ENCODE measurements around the gene NCAM2.
A peak's percentile ranks its signal among the peaks of the same experiment; 100 is the strongest.
"Not testable (repeated sequence)": the region's sequence is repeated elsewhere in the genome, so short reads cannot be mapped to it uniquely, and the experiment has no call there.

Gene NCAM2

DNA sequence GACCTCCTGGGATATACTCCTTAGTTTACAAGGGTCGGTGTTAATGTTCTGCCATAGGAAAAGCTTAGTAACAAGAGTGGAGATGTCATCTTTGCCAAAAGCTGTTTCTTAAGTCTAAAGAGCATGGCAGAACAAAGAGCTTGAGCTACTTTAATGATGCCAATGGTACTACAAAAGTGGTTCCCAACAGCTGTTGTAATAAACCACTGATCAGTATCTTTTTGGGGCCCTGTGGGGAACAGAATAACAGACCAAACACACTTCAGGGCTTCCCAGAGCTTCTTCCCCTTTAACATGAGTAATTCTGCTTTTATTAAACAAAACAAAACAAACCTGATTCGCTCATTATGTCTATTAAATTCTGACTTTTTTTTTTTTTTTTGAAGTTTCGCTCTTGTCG is 116.3 kb downstream of the NCAM2 start:
- H3K9me3 Mint-ChIP-seq = no peaks in the 10 kb centered on the region

DNA sequence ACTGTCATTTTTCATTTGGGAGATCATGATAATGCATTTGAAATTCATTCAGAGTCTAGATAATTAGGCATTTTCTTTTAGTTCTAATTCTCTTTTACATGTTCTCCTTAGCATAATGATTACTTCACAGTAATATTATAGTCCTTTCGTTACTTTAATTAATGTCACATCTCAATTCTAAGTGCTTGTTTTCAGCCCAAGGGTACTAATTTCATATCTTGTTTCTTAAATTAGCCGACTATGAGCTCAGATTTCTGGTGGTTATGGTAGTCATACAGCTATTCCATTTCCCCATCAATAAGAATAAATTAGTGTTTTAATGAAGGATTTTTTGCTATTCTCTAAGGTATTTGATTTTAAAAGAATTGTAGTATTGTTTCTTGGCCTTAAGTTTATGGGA is 120.9 kb downstream of the NCAM2 start:
- Mint-ChIP-seq H3K27me3 (no peaks in the 10 kb centered on the region), H3K9me3 (no peaks in the 10 kb centered on the region), H3K4me1 (no peaks in the 10 kb centered on the region), H3K4me3 (no peak overlapping the region), H3K27ac (no peak overlapping the region)
- DNase-seq (no peak), ATAC-seq (no peak)

More for the DNA sequence above, 116.3 kb downstream of the NCAM2 start:
- Mint-ChIP-seq H3K27ac (no peak overlapping the region), H3K27me3 (no peaks in the 10 kb centered on the region), H3K4me3 (no peak overlapping the region), H3K4me1 (no peaks in the 10 kb centered on the region)
- no peak for DNase-seq
- no peak for ATAC-seq

DNA sequence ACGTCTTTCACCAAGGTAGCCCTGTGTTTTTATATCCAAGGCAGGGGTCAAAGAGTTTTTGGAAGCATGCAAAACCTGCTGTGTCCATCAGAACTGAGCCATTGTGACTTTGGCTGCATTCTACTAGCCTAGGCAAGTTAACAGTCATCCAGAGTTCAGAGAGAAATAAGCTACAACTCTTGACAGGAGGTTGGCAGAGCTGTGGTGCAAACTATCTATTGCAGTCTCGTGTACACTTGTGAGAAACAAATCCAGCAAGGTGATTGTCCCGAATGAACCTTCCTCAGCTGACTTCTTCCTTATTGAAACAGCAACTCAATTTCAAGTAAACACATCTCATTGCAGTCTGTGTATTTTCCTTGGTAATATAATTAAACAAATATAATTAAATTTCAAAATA is 124.5 kb downstream of the NCAM2 start:
- Mint-ChIP-seq H3K4me3 (no peak overlapping the region), H3K9me3 (no peaks in the 10 kb centered on the region), H3K27ac (no peak overlapping the region), H3K27me3 (no peaks in the 10 kb centered on the region), H3K4me1 (no peaks in the 10 kb centered on the region)
- DNase-seq (no peak), ATAC-seq (no peak)

- Mint-ChIP-seq H3K9me3 (no peaks in the 10 kb centered on the region), H3K27me3 (no peaks in the 10 kb centered on the region), H3K4me1 (no peaks in the 10 kb centered on the region), H3K4me3 (no peak overlapping the region), H3K27ac (peak overlapping the region in 1 of 2 donors; percentile 82)
- ATAC-seq (no peak), DNase-seq (no peak)
Measured at GRCh38 chr21:21132390-21132789, 134.2 kb downstream of the NCAM2 start.

GRCh38 chr21:21137986-21138385 is 139.8 kb downstream of the NCAM2 start:
- H3K27ac Mint-ChIP-seq = no peak overlapping the region
- DNase-seq (no peak), ATAC-seq (no peak)
- no peaks in the 10 kb centered on the region for H3K9me3 Mint-ChIP-seq
- H3K4me1 Mint-ChIP-seq = no peaks in the 10 kb centered on the region
- H3K27me3 Mint-ChIP-seq = no peaks in the 10 kb centered on the region
- H3K4me3 Mint-ChIP-seq = no peak overlapping the region

- DNase-seq = no peak
- no peaks in the 10 kb centered on the region for H3K4me1 Mint-ChIP-seq
- H3K27me3 Mint-ChIP-seq = no peaks in the 10 kb centered on the region
- ATAC-seq = no peak
- no peak overlapping the region for H3K4me3 Mint-ChIP-seq
- no peak overlapping the region for H3K27ac Mint-ChIP-seq
- no peaks in the 10 kb centered on the region for H3K9me3 Mint-ChIP-seq
Measured at GRCh38 chr21:21146587-21147373, 148.6 kb downstream of the NCAM2 start.

- Mint-ChIP-seq H3K9me3 (no peaks in the 10 kb centered on the region), H3K27me3 (no peaks in the 10 kb centered on the region), H3K4me1 (no peaks in the 10 kb centered on the region), H3K27ac (no peak overlapping the region), H3K4me3 (no peak overlapping the region)
- no peak for ATAC-seq
- DNase-seq = no peak
Measured at GRCh38 chr21:21147374-21147745, 149.2 kb downstream of the NCAM2 start.

- Mint-ChIP-seq H3K27me3 (no peaks in the 10 kb centered on the region), H3K4me1 (no peaks in the 10 kb centered on the region), H3K27ac (no peak overlapping the region), H3K9me3 (no peaks in the 10 kb centered on the region), H3K4me3 (no peak overlapping the region)
- ATAC-seq (no peak), DNase-seq (no peak)
Measured at GRCh38 chr21:21148009-21148408, 149.8 kb downstream of the NCAM2 start.

GRCh38 chr21:21148514-21148913 is 150.3 kb downstream of the NCAM2 start:
- no peaks in the 10 kb centered on the region for H3K9me3 Mint-ChIP-seq
- no peak for DNase-seq
- H3K4me3 Mint-ChIP-seq = no peak overlapping the region
- no peak overlapping the region for H3K27ac Mint-ChIP-seq
- no peak for ATAC-seq
- H3K27me3 Mint-ChIP-seq = no peaks in the 10 kb centered on the region
- no peaks in the 10 kb centered on the region for H3K4me1 Mint-ChIP-seq

DNA sequence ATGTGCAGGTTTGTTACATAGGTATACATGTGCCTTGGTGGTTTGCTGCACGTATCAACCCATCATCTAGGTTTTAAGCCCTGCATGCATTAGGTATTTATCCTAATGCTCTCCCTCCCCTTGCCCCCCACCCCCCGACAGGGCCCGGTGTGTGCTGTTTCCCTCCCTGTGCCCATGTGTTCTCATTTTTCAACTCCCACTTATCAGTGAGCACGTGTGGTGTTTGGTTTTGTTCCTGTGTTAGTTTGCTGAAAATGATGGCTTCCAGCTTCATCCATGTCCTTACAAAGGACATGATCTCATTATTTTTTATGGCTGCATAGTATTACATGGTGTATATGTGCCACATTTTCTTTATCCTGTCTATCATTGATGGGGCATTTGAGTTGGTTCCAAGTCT is 151.2 kb downstream of the NCAM2 start:
- peak overlapping the region in 1 of 2 donors; percentile 19 for H3K27ac Mint-ChIP-seq
- not testable (repeated sequence) for ATAC-seq, H3K4me3 Mint-ChIP-seq, DNase-seq, H3K27me3 Mint-ChIP-seq, H3K4me1 Mint-ChIP-seq, H3K9me3 Mint-ChIP-seq

DNA sequence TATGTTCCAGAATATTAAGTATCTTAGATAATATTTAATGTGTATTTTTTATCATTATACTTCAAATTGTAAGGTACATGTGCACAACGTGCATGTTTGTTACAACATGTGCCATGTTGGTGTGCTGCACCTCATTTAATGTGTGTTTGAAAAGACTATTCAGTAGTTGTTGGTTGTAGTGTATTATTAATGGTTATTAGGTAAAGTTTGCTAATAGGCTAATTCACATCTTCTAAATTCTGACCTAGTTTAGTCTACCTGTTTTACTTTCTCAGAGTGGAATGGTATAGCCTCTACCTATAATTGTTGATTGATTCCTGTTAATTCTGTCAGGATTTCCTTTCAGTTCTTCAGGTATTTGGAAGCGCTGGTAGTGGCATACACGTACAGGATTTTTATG is 153.0 kb downstream of the NCAM2 start:
- Mint-ChIP-seq H3K4me1 (no peaks in the 10 kb centered on the region), H3K27ac (no peak overlapping the region), H3K4me3 (no peak overlapping the region), H3K9me3 (no peaks in the 10 kb centered on the region), H3K27me3 (no peaks in the 10 kb centered on the region)
- ATAC-seq (no peak), DNase-seq (no peak)

DNA sequence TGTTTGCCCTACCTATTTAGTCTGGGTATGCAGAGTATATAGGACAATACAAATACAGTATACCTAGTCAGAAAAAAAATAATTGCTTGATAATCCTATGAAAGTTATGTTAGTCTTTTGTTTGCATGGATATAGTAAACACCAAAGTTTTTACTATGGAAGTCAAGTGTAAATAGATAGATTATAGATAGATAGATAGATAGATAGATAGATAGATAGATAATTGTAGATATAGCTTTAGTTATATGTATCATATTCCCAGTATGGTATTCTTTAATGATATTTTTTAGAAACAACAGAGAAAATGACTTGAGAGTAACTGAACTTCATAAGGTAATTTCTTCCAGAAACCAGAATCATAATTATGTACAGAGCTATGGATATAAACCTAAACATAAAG is 158.2 kb downstream of the NCAM2 start:
- DNase-seq (no peak), ATAC-seq (no peak)
- H3K9me3 Mint-ChIP-seq = no peaks in the 10 kb centered on the region
- H3K27me3 Mint-ChIP-seq = no peaks in the 10 kb centered on the region
- H3K4me3 Mint-ChIP-seq = no peak overlapping the region
- no peak overlapping the region for H3K27ac Mint-ChIP-seq
- no peaks in the 10 kb centered on the region for H3K4me1 Mint-ChIP-seq

DNA sequence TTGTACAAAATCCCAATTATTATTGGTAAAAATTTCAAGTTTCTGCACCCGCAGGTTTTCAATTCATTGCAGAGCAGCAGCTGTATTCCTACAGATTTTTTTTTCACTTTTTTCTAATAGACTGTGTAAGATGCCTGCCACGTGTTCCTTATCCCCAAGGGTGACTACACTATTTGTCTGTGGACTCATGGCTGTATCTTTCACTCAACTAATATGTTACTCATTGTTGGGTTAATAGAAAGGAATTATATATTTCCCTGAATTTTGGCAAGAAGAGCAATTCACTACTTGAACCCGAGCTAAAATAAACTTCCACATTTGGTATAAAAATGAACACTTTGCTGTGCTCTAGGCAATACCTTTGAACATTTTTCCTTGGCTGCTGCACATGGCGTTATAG is 158.7 kb downstream of the NCAM2 start:
- DNase-seq (no peak), ATAC-seq (no peak)
- Mint-ChIP-seq H3K4me1 (no peaks in the 10 kb centered on the region), H3K9me3 (no peaks in the 10 kb centered on the region), H3K4me3 (no peak overlapping the region), H3K27me3 (no peaks in the 10 kb centered on the region), H3K27ac (no peak overlapping the region)

GRCh38 chr21:21158376-21158918 is 160.2 kb downstream of the NCAM2 start:
- Mint-ChIP-seq H3K4me1 (no peaks in the 10 kb centered on the region), H3K4me3 (no peak overlapping the region)
- no peak for DNase-seq

GRCh38 chr21:21159253-21159899 is 161.2 kb downstream of the NCAM2 start:
- Mint-ChIP-seq H3K4me1 (no peaks in the 10 kb centered on the region), H3K4me3 (no peak overlapping the region), H3K9me3 (no peaks in the 10 kb centered on the region), H3K27me3 (no peaks in the 10 kb centered on the region), H3K27ac (no peak overlapping the region)
- ATAC-seq = no peak
- DNase-seq = no peak

More at GRCh38 chr21:21158376-21158918, 160.2 kb downstream of the NCAM2 start:
- Mint-ChIP-seq H3K9me3 (no peaks in the 10 kb centered on the region), H3K27me3 (no peaks in the 10 kb centered on the region), H3K27ac (no peak overlapping the region)
- no peak for ATAC-seq

GRCh38 chr21:21162786-21163185 is 164.6 kb downstream of the NCAM2 start:
- no peaks in the 10 kb centered on the region for H3K9me3 Mint-ChIP-seq
- H3K4me3 Mint-ChIP-seq = no peak overlapping the region
- H3K27ac Mint-ChIP-seq = no peak overlapping the region
- no peaks in the 10 kb centered on the region for H3K4me1 Mint-ChIP-seq
- no peak for ATAC-seq
- DNase-seq = no peak
- no peaks in the 10 kb centered on the region for H3K27me3 Mint-ChIP-seq

Data from stimulated activated naive CD8-positive, alpha-beta T cell treated with anti-CD3 and anti-CD28 coated beads, Interleukin-15, amount 100 ng/mL, for 72 hours (primary cell).